HEK293 (cell line): ENCODE data around the gene ZRANB1.

ENCODE experiments used
- CTCF ChIA-PET: fragments of 350-600 bp; formaldehyde crosslinking; extraction: SDS; loops from one replicate; lab custom pipeline; 2021; ENCODE audit warnings: antibody characterized with exemption; lab: Yijun Ruan, JAX
- POLR2A ChIA-PET: fragments of 300-600 bp; formaldehyde crosslinking; extraction: SDS; loops from one replicate; lab custom pipeline; 2020; ENCODE audit warnings: antibody characterized with exemption, inconsistent platforms; lab: Yijun Ruan, JAX
- H3K27ac ChIP-seq: fragments of 200-500 bp; sonication (Bioruptor generic); 2 replicates; pipeline ENCODE4 v1.5.1; 2014; ENCODE audit warnings: low read depth, low read length, control low read depth, inconsistent platforms; ENCODE audit errors: extremely low read depth
- H3K36me3 ChIP-seq, 2 experiments: fragments of 200-500 bp in 1 of 2; sonication (Bioruptor generic) in 1 of 2; 1 replicate in 1 of 2; 2 replicates in 1 of 2; pipeline ENCODE4 v1.5.1; 2014 to 2017; ENCODE audit warnings: inconsistent platforms in 2 of 2, low read length in 2 of 2; ENCODE audit not compliant: control insufficient read depth in 2 of 2, insufficient read depth in 1 of 2
- H3K4me1 ChIP-seq: fragments of 200-500 bp; sonication (Bioruptor generic); 2 replicates; pipeline ENCODE4 v1.5.1; 2014; ENCODE audit warnings: mild to moderate bottlenecking, low read length, inconsistent platforms; ENCODE audit not compliant: control insufficient read depth, insufficient read depth
- H3K4me3 ChIP-seq: 2 replicates; pipeline ENCODE4 v1.5.1; 2011; ENCODE audit warnings: low read depth, mild to moderate bottlenecking, control low read depth, low read length, moderate library complexity
- H3K9me3 ChIP-seq: fragments of 200-500 bp; sonication (Bioruptor generic); 2 replicates; pipeline ENCODE4 v1.5.1; 2014; ENCODE audit warnings: low read depth, low read length, inconsistent platforms; ENCODE audit not compliant: control insufficient read depth, insufficient read depth
- SETDB1 ChIP-seq: IDR thresholded peaks from one replicate; pipeline ENCODE4 v1.6.1; 2017; ENCODE audit warnings: mild to moderate bottlenecking, low read length, moderate library complexity, mixed read lengths; ENCODE audit not compliant: insufficient read length
- SP7 ChIP-seq: fragments of 450-650 bp; formaldehyde crosslinking; IDR thresholded peaks from 2 replicates; pipeline ENCODE4 v1.5.1; 2016; ENCODE audit warnings: missing biosample characterization, missing genetic modification characterization
- WT1 ChIP-seq: fragments of 450-650 bp; formaldehyde crosslinking; IDR thresholded peaks from 2 replicates; pipeline ENCODE4 v1.5.1; 2016; ENCODE audit warnings: missing biosample characterization, missing genetic modification characterization
- ZEB2 ChIP-seq: fragments of 450-650 bp; formaldehyde crosslinking; IDR thresholded peaks from 2 replicates; pipeline ENCODE4 v1.5.1; 2016; ENCODE audit warnings: missing biosample characterization, missing genetic modification characterization
- ZNF223 ChIP-seq: fragments of 450-650 bp; formaldehyde crosslinking; IDR thresholded peaks from 2 replicates; pipeline ENCODE4 v1.5.1; 2016; ENCODE audit warnings: missing biosample characterization, missing genetic modification characterization
- ZNF292 ChIP-seq: fragments of 450-650 bp; formaldehyde crosslinking; IDR thresholded peaks from 2 replicates; pipeline ENCODE4 v1.5.1; 2016; ENCODE audit warnings: low read depth, missing biosample characterization, missing genetic modification characterization, borderline replicate concordance
- ZNF354C ChIP-seq: fragments of 450-650 bp; formaldehyde crosslinking; IDR thresholded peaks from 2 replicates; pipeline ENCODE4 v1.5.1; 2016; ENCODE audit warnings: missing biosample characterization, missing genetic modification characterization, low read depth, borderline replicate concordance
- ZNF561 ChIP-seq: fragments of 450-650 bp; IDR thresholded peaks from 2 replicates; pipeline ENCODE4 v1.5.1; 2018; ENCODE audit warnings: missing biosample characterization, missing genetic modification characterization, borderline replicate concordance
- ZNF624 ChIP-seq: fragments of 450-650 bp; formaldehyde crosslinking; IDR thresholded peaks from 2 replicates; pipeline ENCODE4 v1.5.1; 2017; ENCODE audit warnings: missing biosample characterization, missing genetic modification characterization
- ZNF660 ChIP-seq: fragments of 450-650 bp; IDR thresholded peaks from 2 replicates; pipeline ENCODE4 v1.5.1; 2018; ENCODE audit warnings: missing biosample characterization, mild to moderate bottlenecking, missing genetic modification characterization
- ZNF701 ChIP-seq: fragments of 450-650 bp; formaldehyde crosslinking; IDR thresholded peaks from 2 replicates; pipeline ENCODE4 v1.5.1; 2016; ENCODE audit warnings: missing biosample characterization, missing genetic modification characterization
- ZNF768 ChIP-seq: fragments of 450-650 bp; formaldehyde crosslinking; IDR thresholded peaks from 2 replicates; pipeline ENCODE4 v1.5.1; 2018; ENCODE audit warnings: missing biosample characterization, mild to moderate bottlenecking, missing genetic modification characterization
- ZNF785 ChIP-seq: fragments of 450-650 bp; formaldehyde crosslinking; IDR thresholded peaks from 2 replicates; pipeline ENCODE4 v1.5.1; 2016; ENCODE audit warnings: missing biosample characterization, missing genetic modification characterization
- ZNF791 ChIP-seq: fragments of 450-650 bp; formaldehyde crosslinking; IDR thresholded peaks from 2 replicates; pipeline ENCODE4 v1.5.1; 2016; ENCODE audit warnings: missing biosample characterization, missing genetic modification characterization
- TF ChIP-seq, protein P1 (sequence below): fragments of 450-650 bp; formaldehyde crosslinking; IDR thresholded peaks from 2 replicates; pipeline ENCODE4 v1.5.1; 2017; ENCODE audit warnings: missing biosample characterization, missing genetic modification characterization
- TF ChIP-seq, protein P2 (sequence below): fragments of 450-650 bp; formaldehyde crosslinking; conservative IDR thresholded peaks from 2 replicates; pipeline ENCODE4 v1.5.1; 2016; ENCODE audit warnings: low read depth, missing biosample characterization, missing genetic modification characterization
- TF ChIP-seq, protein P3 (sequence below): fragments of 450-650 bp; formaldehyde crosslinking; IDR thresholded peaks from 2 replicates; pipeline ENCODE4 v1.5.1; 2016; ENCODE audit warnings: missing biosample characterization, missing genetic modification characterization

The ZRANB1 gene

DNA sequence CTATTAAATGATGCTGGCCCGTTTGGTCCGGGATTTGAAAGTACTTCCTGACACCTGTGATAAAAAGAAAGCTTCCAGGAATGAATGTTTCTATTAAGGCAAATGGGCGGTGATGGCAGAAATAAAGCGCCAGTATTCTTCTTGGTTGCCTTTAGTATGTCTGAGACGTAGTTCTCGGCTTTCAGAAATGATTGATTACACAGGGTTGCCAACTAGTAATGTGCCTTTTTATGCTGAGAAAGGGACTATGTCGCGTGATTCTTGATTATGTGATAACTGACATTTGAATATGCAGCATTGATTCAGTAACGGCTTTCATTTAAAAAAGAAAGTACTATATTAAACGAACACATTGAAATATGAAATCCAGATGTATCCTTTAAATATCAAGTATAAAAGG, 13.9 kb downstream of the ZRANB1 start:
- H3K4me3 ChIP-seq: no peak overlapping the region
- ChIA-PET POLR2A (no interaction called here), CTCF (interaction anchor here (0.6 kb wide), 1 partner anchor 216 kb away, joined by 4 read pairs; no protein-coding TSS in a partner anchor)
- H3K9me3 ChIP-seq: no peaks in the 10 kb centered on the region
- H3K36me3 ChIP-seq: no peaks in the 10 kb centered on the region; a peak in 1 of 3 replicates
- H3K4me1 ChIP-seq: peaks cover 23% of the 10 kb centered on the region
- TF ChIP-seq, protein P1, sequence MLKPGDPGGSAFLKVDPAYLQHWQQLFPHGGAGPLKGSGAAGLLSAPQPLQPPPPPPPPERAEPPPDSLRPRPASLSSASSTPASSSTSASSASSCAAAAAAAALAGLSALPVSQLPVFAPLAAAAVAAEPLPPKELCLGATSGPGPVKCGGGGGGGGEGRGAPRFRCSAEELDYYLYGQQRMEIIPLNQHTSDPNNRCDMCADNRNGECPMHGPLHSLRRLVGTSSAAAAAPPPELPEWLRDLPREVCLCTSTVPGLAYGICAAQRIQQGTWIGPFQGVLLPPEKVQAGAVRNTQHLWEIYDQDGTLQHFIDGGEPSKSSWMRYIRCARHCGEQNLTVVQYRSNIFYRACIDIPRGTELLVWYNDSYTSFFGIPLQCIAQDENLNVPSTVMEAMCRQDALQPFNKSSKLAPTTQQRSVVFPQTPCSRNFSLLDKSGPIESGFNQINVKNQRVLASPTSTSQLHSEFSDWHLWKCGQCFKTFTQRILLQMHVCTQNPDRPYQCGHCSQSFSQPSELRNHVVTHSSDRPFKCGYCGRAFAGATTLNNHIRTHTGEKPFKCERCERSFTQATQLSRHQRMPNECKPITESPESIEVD (tag by site-specific recombination): 0 out of 2 replicates have a peak, but pooled peaks have one; percentile 4
- TF ChIP-seq ZNF660 (tag by site-specific recombination) (no peak), ZEB2 (tag by site-specific recombination) (no peak)
- H3K27ac ChIP-seq: no peak overlapping the region

DNA sequence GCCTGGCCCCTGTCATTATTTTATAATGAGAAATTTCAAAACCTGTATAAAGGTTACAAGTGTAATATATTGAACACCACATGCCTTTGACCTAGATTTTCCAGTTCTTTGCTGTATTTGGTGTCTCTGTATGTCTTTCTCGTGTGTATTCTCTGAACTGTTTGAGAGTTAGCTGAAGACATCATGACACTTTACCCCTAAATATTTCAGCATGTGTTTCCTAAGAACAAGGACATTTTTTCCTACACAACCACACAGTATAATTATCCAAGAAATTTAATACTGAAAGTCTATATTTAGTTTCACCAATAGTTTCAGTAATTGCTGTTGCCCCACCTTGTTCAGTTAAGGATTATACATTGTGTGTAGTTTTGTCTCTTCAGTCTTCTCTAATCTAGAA, 14.8 kb downstream of the ZRANB1 start:
- Histone ChIP-seq H3K4me3 (no peak overlapping the region), H3K36me3 (no peaks in the 10 kb centered on the region; a peak in 1 of 3 replicates), H3K4me1 (peaks cover 23% of the 10 kb centered on the region), H3K27ac (no peak overlapping the region), H3K9me3 (no peaks in the 10 kb centered on the region)
- CTCF ChIA-PET: no interaction called here
- no peak for TF ChIP-seq ZNF660 (tag by site-specific recombination)
- TF ChIP-seq WT1 (tag by site-specific recombination): no peak
- TF ChIP-seq SP7 (tag by site-specific recombination): peak; percentile 76
- TF ChIP-seq ZNF223 (tag by site-specific recombination): no peak
- TF ChIP-seq, protein P1 (tag by site-specific recombination): peak; percentile 11; the same call in 1 of the 2 replicates
- TF ChIP-seq ZNF791 (tag by site-specific recombination): no peak
- TF ChIP-seq ZNF768 (tag by site-specific recombination): no peak
- TF ChIP-seq, protein P2, sequence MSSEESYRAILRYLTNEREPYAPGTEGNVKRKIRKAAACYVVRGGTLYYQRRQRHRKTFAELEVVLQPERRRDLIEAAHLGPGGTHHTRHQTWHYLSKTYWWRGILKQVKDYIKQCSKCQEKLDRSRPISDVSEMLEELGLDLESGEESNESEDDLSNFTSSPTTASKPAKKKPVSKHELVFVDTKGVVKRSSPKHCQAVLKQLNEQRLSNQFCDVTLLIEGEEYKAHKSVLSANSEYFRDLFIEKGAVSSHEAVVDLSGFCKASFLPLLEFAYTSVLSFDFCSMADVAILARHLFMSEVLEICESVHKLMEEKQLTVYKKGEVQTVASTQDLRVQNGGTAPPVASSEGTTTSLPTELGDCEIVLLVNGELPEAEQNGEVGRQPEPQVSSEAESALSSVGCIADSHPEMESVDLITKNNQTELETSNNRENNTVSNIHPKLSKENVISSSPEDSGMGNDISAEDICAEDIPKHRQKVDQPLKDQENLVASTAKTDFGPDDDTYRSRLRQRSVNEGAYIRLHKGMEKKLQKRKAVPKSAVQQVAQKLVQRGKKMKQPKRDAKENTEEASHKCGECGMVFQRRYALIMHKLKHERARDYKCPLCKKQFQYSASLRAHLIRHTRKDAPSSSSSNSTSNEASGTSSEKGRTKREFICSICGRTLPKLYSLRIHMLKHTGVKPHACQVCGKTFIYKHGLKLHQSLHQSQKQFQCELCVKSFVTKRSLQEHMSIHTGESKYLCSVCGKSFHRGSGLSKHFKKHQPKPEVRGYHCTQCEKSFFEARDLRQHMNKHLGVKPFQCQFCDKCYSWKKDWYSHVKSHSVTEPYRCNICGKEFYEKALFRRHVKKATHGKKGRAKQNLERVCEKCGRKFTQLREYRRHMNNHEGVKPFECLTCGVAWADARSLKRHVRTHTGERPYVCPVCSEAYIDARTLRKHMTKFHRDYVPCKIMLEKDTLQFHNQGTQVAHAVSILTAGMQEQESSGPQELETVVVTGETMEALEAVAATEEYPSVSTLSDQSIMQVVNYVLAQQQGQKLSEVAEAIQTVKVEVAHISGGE: no peak
- no peak for TF ChIP-seq ZNF292 (tag by site-specific recombination)
- TF ChIP-seq SETDB1: no peak
- no peak for TF ChIP-seq ZNF624 (tag by site-specific recombination)
- no peak for TF ChIP-seq ZNF561 (tag by site-specific recombination)
- TF ChIP-seq, protein P3, sequence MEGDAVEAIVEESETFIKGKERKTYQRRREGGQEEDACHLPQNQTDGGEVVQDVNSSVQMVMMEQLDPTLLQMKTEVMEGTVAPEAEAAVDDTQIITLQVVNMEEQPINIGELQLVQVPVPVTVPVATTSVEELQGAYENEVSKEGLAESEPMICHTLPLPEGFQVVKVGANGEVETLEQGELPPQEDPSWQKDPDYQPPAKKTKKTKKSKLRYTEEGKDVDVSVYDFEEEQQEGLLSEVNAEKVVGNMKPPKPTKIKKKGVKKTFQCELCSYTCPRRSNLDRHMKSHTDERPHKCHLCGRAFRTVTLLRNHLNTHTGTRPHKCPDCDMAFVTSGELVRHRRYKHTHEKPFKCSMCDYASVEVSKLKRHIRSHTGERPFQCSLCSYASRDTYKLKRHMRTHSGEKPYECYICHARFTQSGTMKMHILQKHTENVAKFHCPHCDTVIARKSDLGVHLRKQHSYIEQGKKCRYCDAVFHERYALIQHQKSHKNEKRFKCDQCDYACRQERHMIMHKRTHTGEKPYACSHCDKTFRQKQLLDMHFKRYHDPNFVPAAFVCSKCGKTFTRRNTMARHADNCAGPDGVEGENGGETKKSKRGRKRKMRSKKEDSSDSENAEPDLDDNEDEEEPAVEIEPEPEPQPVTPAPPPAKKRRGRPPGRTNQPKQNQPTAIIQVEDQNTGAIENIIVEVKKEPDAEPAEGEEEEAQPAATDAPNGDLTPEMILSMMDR: no peak
- TF ChIP-seq ZNF354C (tag by site-specific recombination): no peak
- TF ChIP-seq ZNF701: no peak
- no peak for TF ChIP-seq ZNF785 (tag by site-specific recombination)
- POLR2A ChIA-PET: no interaction called here
